Measurements from ENCODE around the gene LTBP2. TPM values are rescaled to one million over a fixed set of nuclear protein-coding genes. Genes with fewer than 3 reads are reported as not detected.

LTBP2 gene
- total and polyA plus RNA-seq, 5 experiments from 2014 or later = 0.06 to 0.65 (median 0.55) TPM

DNA sequence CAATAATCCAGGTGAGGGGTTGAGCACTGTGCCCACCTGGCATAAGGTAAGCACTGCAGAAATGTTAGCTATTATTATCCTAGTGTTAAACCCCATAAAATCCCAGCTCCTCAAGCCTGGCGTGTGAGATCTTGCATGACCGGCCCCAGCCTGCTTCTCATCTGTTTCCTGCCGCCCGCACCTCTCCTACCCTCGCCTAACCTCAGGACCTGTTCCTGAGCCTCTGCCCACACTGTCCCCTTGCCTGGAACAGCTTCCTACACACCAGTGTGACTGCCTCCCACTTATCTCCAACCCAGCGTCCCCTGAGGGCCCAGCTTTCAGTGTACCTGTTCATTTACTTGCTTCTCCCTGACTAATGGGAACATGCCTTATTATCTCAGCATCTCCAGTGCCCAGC, 93.8 kb downstream of the LTBP2 start:
- POLR2A ChIA-PET = no interaction called here
- Mint-ChIP-seq H3K27me3 (peaks cover 0 to 21% (median 12%) of the 10 kb centered on the region in 5 donors), H3K9me3 (no peaks in the 10 kb centered on the region), H3K36me3 (no peaks in the 10 kb centered on the region), H3K4me1 (peaks cover 5 to 14% (median 11%) of the 10 kb centered on the region in 4 donors), H3K27ac (peak overlapping the region in 1 of 10 donors; percentile 29), H3K4me3 (no peak overlapping the region)
- ATAC-seq (no peak), DNase-seq (no peak)

DNA sequence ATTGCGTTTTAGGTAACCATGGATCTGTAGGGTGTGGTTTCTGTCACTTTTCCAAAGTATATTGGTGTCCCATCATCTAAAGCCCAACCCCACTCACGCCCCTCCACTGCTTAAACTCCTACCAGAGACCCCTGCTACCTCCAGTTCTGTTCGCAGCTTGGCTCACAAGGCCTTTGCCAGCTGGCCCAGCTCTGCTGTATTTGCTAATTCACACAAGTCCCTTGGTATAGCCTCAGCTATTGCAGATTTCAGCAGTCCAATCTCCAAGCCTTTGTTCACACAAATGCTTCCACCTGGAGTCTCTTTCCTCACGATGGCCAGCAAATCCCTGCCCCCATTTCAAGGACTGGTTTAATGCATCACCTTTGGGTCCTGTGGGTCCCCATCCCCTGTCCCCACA, 94.3 kb downstream of the LTBP2 start:
- Mint-ChIP-seq H3K27ac (peak overlapping the region in 1 of 10 donors; percentile 29), H3K4me1 (peaks cover 5 to 16% (median 11%) of the 10 kb centered on the region in 4 donors), H3K9me3 (no peaks in the 10 kb centered on the region), H3K4me3 (no peak overlapping the region), H3K27me3 (peaks cover 0 to 24% (median 14%) of the 10 kb centered on the region in 5 donors), H3K36me3 (no peaks in the 10 kb centered on the region)
- DNase-seq (no peak), ATAC-seq (no peak)
- POLR2A ChIA-PET = no interaction called here

DNA sequence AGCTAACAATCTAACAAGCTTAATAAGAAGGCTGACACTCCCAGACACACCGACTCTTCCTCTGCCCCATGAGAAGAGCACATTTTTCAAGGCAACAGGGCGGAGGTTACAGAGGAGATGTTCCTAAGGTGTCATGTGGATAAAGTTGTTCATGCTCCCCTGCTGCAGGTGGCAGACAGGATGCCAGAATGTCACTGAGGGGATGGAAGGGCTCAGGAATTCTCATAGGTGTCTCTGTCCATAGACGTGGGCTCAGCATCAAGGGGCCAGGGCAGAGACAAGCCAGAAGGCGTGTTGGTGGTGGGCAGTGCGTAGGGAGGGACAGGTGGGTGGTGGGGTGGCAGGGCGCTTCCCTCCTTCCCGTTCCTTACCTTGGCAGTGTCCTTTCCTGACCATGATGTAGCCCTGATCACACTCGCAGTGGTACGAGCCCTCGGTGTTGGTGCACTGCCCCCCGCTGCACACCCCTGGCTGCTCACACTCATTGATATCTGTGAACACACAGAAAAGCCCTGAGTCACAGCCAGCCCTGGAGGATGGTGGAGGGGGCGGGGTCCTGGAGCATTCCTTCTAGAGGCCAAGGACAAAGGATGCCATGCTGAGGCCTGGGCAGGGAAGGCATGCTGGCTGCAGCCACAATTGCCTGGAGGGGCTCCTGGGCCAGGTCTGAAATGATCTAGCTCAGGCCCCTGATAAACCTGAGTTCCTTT, 95.4 kb downstream of the LTBP2 start:
- POLR2A ChIA-PET = no interaction called here
- Mint-ChIP-seq H3K4me1 (peaks cover 5 to 17% (median 11%) of the 10 kb centered on the region in 4 donors), H3K27me3 (peaks cover 0 to 29% (median 25%) of the 10 kb centered on the region in 5 donors), H3K27ac (peak overlapping the region in 1 of 10 donors; percentile 40), H3K4me3 (no peak overlapping the region), H3K9me3 (no peaks in the 10 kb centered on the region), H3K36me3 (no peaks in the 10 kb centered on the region)
- DNase-seq (no peak), ATAC-seq (no peak)

DNA sequence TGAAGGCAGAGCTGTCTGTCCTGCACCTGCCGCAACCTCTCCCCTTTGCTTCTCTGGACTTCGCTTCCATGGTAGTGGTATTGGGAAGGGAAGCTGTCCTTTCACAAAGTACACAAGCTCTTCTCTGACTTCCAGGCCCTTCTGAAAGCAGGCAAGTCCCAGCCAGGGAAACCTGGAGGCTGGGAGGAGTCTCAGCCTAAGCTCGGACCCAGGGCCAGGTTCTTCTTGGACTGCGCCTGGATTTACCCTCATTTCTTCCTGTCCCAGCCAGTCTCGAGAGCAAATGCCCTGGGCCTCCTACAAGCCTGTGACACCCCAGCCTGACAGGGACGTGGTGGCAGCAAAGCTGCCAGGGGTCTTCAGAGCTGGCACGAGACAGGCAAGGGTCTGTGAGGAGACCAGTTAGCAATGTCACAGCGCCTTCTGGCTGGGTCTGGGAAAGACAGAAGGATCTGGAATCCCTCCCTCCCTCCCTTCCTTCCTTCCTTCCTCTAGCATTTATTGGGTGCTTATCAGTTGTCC, 96.1 kb downstream of the LTBP2 start:
- ATAC-seq (no peak), DNase-seq (no peak)
- H3K9me3 Mint-ChIP-seq = no peaks in the 10 kb centered on the region
- H3K4me3 Mint-ChIP-seq = no peak overlapping the region
- H3K36me3 Mint-ChIP-seq = no peaks in the 10 kb centered on the region
- peak overlapping the region in 1 of 10 donors; percentile 40 for H3K27ac Mint-ChIP-seq
- H3K27me3 Mint-ChIP-seq = peaks cover 1 to 33% (median 28%) of the 10 kb centered on the region in 5 donors
- peaks cover 5 to 17% (median 11%) of the 10 kb centered on the region in 4 donors for H3K4me1 Mint-ChIP-seq
- POLR2A ChIA-PET = no interaction called here

DNA sequence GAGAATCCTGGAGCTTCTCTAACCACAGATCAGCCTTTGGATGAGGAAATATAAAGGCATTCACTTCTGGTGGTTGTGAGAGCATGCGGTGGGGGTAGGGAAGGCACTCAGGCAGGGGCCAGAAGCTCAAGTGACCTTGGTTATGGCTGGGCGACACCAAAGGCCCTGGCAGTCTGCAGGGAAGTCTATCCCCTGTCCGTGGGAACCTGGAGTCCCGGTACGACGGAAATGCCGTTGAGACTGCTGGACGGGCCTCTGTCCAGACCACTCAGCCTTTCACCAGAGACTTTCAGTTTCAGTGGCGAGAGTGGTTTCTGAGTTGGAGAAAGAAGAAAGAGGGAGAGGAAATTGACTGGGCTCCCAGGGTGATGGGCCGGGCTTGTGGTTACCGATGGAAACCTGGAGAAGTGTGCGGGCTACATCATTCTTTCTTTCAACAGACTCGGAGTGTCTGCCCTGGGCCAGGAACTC, 97.5 kb downstream of the LTBP2 start:
- DNase-seq (no peak), ATAC-seq (no peak)
- peak overlapping the region in 1 of 10 donors; percentile 83 for H3K27ac Mint-ChIP-seq
- POLR2A ChIA-PET = no interaction called here
- H3K4me1 Mint-ChIP-seq = peaks cover 5 to 17% (median 11%) of the 10 kb centered on the region in 4 donors
- peaks cover 0 to 2% (median 0%) of the 10 kb centered on the region in 9 donors for H3K9me3 Mint-ChIP-seq
- no peaks in the 10 kb centered on the region for H3K36me3 Mint-ChIP-seq
- H3K4me3 Mint-ChIP-seq = peak overlapping the region in 5 of 10 donors; percentile 12 to 66 (median 41)
- peaks cover 1 to 36% (median 28%) of the 10 kb centered on the region in 5 donors for H3K27me3 Mint-ChIP-seq

DNA sequence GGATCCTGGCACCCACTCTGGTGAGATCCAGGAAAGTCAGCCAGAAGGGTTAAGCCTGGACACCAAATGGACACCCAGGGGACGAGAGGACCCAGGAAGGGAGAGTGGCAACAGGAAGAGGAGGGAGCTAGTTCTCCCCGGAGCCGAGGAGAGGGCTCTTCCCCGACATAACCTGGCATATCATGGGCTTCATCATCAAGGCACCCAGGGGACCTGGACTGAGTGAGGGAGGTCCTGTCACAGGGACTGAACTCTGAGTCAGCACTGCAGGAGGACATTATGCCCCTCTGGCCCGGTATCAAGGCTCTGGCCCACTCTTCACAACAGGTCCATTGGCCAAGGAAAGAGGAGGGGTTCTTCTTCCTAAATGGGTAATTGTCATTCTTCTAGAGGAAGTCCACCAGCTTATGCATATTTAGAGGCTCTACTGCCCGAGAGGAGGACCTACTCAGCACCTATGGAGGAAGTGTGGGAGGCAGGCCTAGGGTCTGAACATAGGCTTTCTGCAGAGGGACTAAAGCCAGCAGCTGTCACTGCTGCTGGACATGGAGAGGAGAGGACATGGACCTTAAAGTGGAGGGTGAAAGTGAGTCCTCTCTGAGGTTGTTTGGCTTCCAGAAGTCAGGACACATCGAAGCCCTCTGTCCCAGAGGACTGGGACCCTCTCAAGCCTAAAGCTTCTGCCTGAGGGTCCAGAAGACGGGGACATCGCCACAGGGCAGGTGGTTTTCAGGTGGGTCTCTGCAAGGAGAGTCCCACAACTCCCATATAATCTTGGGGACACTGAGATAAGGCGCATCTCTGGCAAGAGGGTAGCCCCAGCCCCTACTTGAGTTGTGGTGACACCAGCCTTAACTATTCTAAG, 99.8 kb downstream of the LTBP2 start:
- Mint-ChIP-seq H3K27ac (no peak overlapping the region), H3K4me3 (no peak overlapping the region), H3K4me1 (peaks cover 14 to 19% (median 16%) of the 10 kb centered on the region in 4 donors), H3K27me3 (peaks cover 0 to 28% (median 22%) of the 10 kb centered on the region in 5 donors), H3K9me3 (peaks cover 0 to 2% (median 0%) of the 10 kb centered on the region in 9 donors), H3K36me3 (no peaks in the 10 kb centered on the region)
- POLR2A ChIA-PET = no interaction called here
- no peak for ATAC-seq
- peak in 1 of 10 donors; percentile 45 for DNase-seq

DNA sequence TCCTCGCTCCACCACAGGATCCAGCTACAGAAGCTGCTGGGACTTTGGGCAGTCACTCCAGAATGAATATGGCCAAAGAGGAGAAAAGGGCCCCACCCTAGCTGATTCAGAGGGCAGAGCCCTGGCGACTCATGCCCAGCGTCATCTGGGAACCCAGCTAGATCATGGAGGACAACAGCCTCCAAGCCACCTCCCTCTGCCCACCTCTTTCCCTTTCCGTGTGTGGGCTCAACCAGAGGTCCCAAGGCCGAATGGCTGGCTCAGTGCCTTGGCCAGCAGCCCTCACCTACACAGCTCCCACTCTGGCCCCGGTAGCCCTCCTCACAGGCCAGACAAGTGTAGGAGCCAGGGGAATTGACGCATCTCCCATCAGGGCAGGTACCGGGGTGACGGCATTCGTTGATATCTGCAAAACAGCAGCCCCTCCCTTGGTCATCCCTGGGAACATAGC, 101.1 kb downstream of the LTBP2 start:
- Mint-ChIP-seq H3K4me3 (no peak overlapping the region), H3K4me1 (peaks cover 14 to 28% (median 25%) of the 10 kb centered on the region in 4 donors), H3K27me3 (peaks cover 0 to 24% (median 17%) of the 10 kb centered on the region in 5 donors), H3K27ac (peak overlapping the region in 1 of 10 donors; percentile 16), H3K36me3 (peaks cover 0 to 1% (median 0%) of the 10 kb centered on the region in 3 donors), H3K9me3 (peaks cover 0 to 2% (median 0%) of the 10 kb centered on the region in 9 donors)
- POLR2A ChIA-PET = no interaction called here
- ATAC-seq = no peak
- no peak for DNase-seq

DNA sequence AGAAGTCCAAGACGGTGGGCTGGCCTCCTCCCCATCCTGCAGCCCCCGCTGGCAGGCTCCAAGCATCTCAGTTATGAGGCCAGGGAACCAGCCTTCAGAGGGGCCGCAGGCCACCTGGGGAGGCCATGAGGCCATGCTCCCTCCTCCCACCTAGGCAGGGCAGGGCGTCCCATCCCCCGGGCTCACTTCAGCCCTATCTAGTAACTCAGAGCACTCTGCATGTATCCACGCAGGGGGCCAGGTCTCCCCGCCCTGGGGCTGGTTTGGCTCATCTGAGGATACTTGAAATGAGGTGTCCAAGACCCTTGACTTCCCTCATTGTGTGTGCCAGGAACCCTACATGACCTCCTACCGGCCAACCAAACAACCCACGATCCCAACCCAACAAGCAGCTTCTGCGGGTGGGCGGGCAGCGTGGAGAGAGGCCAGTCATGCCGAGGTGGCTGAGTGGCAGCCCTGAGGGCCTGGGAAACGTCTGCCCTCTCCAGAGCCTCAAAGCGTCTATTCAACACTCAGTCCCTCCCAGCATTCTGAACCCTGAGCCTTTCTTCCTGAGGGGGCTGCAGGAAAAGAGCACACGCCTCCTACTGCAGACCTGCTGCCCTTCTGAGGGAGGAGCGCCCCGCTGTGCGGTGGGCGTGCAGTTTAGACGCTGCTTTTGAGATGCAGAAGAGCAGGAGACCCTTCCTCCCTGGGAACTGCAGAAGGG, 101.7 kb downstream of the LTBP2 start:
- DNase-seq (peak in 1 of 10 donors; percentile 49), ATAC-seq (no peak)
- Mint-ChIP-seq H3K4me3 (no peak overlapping the region), H3K4me1 (peaks cover 16 to 29% (median 26%) of the 10 kb centered on the region in 4 donors), H3K36me3 (peaks cover 0 to 2% (median 0%) of the 10 kb centered on the region in 3 donors), H3K27me3 (peaks cover 0 to 23% (median 12%) of the 10 kb centered on the region in 5 donors), H3K27ac (peak overlapping the region in 1 of 10 donors; percentile 16), H3K9me3 (peaks cover 0 to 2% (median 0%) of the 10 kb centered on the region in 9 donors)
- POLR2A ChIA-PET = no interaction called here

DNA sequence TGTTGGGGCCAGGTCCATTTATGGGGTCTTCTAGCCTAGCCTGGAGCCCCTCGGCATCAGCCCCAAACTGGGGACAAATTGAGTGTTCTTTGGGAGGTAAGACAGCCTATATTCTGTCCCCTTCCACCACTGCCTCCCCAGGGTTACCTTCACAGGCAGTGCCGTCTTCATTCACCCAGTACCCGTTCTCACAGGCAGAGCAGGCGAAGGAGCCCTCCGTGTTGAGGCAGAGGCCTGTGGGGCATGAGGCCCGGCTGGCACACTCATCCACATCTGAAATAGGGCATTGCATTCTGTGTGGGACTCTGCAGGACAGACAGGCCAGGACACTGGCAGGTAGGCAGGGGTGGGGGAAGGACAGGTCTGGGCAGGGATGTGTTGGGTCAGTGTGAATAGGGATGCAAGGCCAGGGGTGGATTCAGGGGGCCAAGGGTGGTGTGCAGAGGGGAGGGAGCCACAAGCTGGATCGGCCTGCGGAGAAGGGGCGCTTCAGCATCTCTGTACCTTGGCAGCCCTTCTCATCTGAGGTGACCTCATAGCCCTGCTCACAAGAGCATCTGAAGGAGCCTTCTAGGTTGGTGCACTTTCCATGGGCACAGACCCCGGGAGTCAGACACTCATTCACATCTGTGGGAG, 102.3 kb downstream of the LTBP2 start:
- no peak for DNase-seq
- peak overlapping the region in 1 of 10 donors; percentile 27 for H3K27ac Mint-ChIP-seq
- POLR2A ChIA-PET = no interaction called here

DNA sequence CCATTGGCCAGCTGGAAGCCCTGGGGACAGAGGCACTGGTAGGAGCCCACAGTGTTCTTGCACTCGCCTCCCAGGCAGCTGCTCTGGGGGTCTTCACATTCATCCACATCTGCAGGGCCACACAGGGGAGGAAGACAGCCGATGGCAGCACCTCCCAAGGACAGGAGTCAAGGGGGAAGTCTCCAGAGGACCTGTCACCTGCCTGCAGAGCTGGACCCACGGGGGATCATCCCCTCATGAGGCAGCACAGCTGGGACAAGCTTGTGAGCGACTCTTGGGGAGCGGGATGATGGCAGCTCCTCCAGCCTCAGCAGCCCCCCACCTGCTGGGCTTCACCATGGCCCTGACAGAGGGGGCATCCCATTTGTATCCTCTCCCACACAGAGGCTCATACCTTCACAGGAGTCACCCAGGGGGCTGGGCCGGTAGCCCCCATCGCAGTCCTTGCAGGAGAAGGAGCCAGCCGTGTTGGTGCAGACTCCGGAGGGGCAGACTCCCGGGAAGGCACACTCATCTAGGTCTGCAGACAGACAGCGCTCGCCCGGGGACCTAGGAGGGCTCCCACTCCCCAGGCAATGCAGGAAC, 103.1 kb downstream of the LTBP2 start:
- H3K4me3 Mint-ChIP-seq = no peak overlapping the region

More for the DNA sequence above, 102.3 kb downstream of the LTBP2 start:
- H3K9me3 Mint-ChIP-seq = peaks cover 0 to 2% (median 0%) of the 10 kb centered on the region in 9 donors
- peaks cover 15 to 25% (median 24%) of the 10 kb centered on the region in 4 donors for H3K4me1 Mint-ChIP-seq
- H3K27me3 Mint-ChIP-seq = peaks cover 0 to 23% (median 12%) of the 10 kb centered on the region in 5 donors
- no peak for ATAC-seq
- H3K4me3 Mint-ChIP-seq = no peak overlapping the region
- H3K36me3 Mint-ChIP-seq = peaks cover 0 to 2% (median 0%) of the 10 kb centered on the region in 3 donors

DNA sequence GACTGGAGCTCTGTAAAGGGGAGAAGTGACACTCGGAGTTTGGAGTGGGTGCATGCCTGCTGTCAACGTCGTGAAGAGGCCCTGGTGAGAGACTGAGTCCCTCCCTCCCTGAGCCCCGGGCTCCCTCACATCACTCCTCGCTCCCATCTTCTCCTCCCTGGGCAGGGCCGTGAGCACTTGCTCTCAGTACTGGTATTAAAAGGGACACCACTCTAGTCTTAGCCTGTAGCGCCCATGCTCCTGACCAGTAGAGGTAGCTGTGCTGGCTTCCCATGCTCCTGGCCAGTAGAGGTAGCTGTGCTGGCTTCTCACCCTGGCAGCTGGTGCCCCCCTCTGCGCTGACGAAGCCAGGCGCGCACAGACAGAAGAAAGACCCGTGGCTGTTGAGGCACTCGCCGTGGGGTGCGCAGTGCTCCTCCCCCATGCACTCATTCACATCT, 103.7 kb downstream of the LTBP2 start:
- DNase-seq (no peak), ATAC-seq (no peak)
- POLR2A ChIA-PET = no interaction called here
- Mint-ChIP-seq H3K27me3 (peaks cover 0 to 23% (median 10%) of the 10 kb centered on the region in 5 donors), H3K27ac (no peak overlapping the region), H3K4me3 (no peak overlapping the region), H3K9me3 (peaks cover 0 to 2% (median 0%) of the 10 kb centered on the region in 9 donors), H3K4me1 (peaks cover 11 to 17% (median 17%) of the 10 kb centered on the region in 4 donors), H3K36me3 (peaks cover 0 to 2% (median 0%) of the 10 kb centered on the region in 3 donors)

More for the DNA sequence above, 103.1 kb downstream of the LTBP2 start:
- Mint-ChIP-seq H3K36me3 (peaks cover 0 to 2% (median 0%) of the 10 kb centered on the region in 3 donors), H3K9me3 (peaks cover 0 to 2% (median 0%) of the 10 kb centered on the region in 9 donors), H3K4me1 (peaks cover 11 to 19% (median 17%) of the 10 kb centered on the region in 4 donors), H3K27ac (no peak overlapping the region), H3K27me3 (peaks cover 0 to 23% (median 12%) of the 10 kb centered on the region in 5 donors)
- ATAC-seq = no peak
- no peak for DNase-seq
- POLR2A ChIA-PET = no interaction called here
